ENCODE data around the gene PARM1.

- TF ChIP-seq, protein P1, sequence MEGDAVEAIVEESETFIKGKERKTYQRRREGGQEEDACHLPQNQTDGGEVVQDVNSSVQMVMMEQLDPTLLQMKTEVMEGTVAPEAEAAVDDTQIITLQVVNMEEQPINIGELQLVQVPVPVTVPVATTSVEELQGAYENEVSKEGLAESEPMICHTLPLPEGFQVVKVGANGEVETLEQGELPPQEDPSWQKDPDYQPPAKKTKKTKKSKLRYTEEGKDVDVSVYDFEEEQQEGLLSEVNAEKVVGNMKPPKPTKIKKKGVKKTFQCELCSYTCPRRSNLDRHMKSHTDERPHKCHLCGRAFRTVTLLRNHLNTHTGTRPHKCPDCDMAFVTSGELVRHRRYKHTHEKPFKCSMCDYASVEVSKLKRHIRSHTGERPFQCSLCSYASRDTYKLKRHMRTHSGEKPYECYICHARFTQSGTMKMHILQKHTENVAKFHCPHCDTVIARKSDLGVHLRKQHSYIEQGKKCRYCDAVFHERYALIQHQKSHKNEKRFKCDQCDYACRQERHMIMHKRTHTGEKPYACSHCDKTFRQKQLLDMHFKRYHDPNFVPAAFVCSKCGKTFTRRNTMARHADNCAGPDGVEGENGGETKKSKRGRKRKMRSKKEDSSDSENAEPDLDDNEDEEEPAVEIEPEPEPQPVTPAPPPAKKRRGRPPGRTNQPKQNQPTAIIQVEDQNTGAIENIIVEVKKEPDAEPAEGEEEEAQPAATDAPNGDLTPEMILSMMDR (conservative IDR thresholded peaks at IDR 0.05; ENCODE audit: low read depth in 2 of 2) = no peak
- no peak for TF ChIP-seq EZH2 (IDR thresholded peaks at IDR 0.05; ENCODE audit: low read depth, unreplicated experiment)
- no peak for TF ChIP-seq POLR2AphosphoS5 (IDR thresholded peaks at IDR 0.05; ENCODE audit: low read depth)
- TF ChIP-seq CREB1 (CRISPR knock-in tag; IDR thresholded peaks at IDR 0.05; ENCODE audit: low read depth) = no peak
- no peak for TF ChIP-seq EZH2phosphoT487 (IDR thresholded peaks at IDR 0.05; ENCODE audit: unreplicated experiment)
- TF ChIP-seq ETS1 (IDR thresholded peaks at IDR 0.05) = no peak
- no peak for TF ChIP-seq STAT1 (IDR thresholded peaks at IDR 0.05; ENCODE audit: unreplicated experiment)
- no peak for TF ChIP-seq NANOG (IDR thresholded peaks at IDR 0.05; ENCODE audit: borderline replicate concordance)
- TF ChIP-seq, protein P2, sequence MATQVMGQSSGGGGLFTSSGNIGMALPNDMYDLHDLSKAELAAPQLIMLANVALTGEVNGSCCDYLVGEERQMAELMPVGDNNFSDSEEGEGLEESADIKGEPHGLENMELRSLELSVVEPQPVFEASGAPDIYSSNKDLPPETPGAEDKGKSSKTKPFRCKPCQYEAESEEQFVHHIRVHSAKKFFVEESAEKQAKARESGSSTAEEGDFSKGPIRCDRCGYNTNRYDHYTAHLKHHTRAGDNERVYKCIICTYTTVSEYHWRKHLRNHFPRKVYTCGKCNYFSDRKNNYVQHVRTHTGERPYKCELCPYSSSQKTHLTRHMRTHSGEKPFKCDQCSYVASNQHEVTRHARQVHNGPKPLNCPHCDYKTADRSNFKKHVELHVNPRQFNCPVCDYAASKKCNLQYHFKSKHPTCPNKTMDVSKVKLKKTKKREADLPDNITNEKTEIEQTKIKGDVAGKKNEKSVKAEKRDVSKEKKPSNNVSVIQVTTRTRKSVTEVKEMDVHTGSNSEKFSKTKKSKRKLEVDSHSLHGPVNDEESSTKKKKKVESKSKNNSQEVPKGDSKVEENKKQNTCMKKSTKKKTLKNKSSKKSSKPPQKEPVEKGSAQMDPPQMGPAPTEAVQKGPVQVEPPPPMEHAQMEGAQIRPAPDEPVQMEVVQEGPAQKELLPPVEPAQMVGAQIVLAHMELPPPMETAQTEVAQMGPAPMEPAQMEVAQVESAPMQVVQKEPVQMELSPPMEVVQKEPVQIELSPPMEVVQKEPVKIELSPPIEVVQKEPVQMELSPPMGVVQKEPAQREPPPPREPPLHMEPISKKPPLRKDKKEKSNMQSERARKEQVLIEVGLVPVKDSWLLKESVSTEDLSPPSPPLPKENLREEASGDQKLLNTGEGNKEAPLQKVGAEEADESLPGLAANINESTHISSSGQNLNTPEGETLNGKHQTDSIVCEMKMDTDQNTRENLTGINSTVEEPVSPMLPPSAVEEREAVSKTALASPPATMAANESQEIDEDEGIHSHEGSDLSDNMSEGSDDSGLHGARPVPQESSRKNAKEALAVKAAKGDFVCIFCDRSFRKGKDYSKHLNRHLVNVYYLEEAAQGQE (IDR thresholded peaks at IDR 0.05; ENCODE audit: unreplicated experiment) = no peak
- TF ChIP-seq JUNB (IDR thresholded peaks at IDR 0.05; ENCODE audit: unreplicated experiment) = no peak
- TF ChIP-seq, protein P3, sequence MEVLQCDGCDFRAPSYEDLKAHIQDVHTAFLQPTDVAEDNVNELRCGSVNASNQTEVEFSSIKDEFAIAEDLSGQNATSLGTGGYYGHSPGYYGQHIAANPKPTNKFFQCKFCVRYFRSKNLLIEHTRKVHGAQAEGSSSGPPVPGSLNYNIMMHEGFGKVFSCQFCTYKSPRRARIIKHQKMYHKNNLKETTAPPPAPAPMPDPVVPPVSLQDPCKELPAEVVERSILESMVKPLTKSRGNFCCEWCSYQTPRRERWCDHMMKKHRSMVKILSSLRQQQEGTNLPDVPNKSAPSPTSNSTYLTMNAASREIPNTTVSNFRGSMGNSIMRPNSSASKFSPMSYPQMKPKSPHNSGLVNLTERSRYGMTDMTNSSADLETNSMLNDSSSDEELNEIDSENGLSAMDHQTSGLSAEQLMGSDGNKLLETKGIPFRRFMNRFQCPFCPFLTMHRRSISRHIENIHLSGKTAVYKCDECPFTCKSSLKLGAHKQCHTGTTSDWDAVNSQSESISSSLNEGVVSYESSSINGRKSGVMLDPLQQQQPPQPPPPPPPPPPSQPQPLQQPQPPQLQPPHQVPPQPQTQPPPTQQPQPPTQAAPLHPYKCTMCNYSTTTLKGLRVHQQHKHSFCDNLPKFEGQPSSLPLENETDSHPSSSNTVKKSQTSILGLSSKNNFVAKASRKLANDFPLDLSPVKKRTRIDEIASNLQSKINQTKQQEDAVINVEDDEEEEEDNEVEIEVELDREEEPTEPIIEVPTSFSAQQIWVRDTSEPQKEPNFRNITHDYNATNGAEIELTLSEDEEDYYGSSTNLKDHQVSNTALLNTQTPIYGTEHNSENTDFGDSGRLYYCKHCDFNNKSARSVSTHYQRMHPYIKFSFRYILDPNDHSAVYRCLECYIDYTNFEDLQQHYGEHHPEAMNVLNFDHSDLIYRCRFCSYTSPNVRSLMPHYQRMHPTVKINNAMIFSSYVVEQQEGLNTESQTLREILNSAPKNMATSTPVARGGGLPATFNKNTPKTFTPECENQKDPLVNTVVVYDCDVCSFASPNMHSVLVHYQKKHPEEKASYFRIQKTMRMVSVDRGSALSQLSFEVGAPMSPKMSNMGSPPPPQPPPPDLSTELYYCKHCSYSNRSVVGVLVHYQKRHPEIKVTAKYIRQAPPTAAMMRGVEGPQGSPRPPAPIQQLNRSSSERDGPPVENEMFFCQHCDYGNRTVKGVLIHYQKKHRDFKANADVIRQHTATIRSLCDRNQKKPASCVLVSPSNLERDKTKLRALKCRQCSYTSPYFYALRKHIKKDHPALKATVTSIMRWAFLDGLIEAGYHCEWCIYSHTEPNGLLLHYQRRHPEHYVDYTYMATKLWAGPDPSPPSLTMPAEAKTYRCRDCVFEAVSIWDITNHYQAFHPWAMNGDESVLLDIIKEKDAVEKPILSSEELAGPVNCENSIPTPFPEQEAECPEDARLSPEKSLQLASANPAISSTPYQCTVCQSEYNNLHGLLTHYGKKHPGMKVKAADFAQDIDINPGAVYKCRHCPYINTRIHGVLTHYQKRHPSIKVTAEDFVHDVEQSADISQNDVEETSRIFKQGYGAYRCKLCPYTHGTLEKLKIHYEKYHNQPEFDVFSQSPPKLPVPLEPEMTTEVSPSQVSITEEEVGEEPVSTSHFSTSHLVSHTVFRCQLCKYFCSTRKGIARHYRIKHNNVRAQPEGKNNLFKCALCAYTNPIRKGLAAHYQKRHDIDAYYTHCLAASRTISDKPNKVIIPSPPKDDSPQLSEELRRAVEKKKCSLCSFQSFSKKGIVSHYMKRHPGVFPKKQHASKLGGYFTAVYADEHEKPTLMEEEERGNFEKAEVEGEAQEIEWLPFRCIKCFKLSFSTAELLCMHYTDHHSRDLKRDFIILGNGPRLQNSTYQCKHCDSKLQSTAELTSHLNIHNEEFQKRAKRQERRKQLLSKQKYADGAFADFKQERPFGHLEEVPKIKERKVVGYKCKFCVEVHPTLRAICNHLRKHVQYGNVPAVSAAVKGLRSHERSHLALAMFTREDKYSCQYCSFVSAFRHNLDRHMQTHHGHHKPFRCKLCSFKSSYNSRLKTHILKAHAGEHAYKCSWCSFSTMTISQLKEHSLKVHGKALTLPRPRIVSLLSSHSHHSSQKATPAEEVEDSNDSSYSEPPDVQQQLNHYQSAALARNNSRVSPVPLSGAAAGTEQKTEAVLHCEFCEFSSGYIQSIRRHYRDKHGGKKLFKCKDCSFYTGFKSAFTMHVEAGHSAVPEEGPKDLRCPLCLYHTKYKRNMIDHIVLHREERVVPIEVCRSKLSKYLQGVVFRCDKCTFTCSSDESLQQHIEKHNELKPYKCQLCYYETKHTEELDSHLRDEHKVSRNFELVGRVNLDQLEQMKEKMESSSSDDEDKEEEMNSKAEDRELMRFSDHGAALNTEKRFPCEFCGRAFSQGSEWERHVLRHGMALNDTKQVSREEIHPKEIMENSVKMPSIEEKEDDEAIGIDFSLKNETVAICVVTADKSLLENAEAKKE (CRISPR knock-in tag; IDR thresholded peaks at IDR 0.05) = no peak
Measured at GRCh38 chr4:74983253-74983635, 50.3 kb downstream of the PARM1 start.
